ENCODE measurements around the gene IL6ST.

GRCh38 chr5:55973296-55973695, 21.5 kb downstream of the IL6ST start:
- TF ChIP-seq CTCF (IDR thresholded peaks at IDR 0.05; ENCODE audit: low read depth, low read length, poor library complexity, severe bottlenecking) (no peak), EZH2phosphoT487 (IDR thresholded peaks at IDR 0.05; ENCODE audit: borderline replicate concordance, low read length) (no peak)

Measured in DOHH2 (cell line).